A549 (cell line): Measurements from ENCODE around the gene OPCML. TPM values are rescaled to one million over a fixed set of nuclear protein-coding genes. Genes with fewer than 3 reads are reported as not detected.

ENCODE experiments used
- ATAC-seq, 2 experiments: fragments of 200-7000 bp in 1 of 2; fragments of >200 bp in 1 of 2; cut with Nextera tagmentation in 1 of 2; cut with Tn5 transposase in 1 of 2; 3 replicates each; pipeline versions ENCODE4 v1.8.0 to v1.9.1; 2018 to 2020; ENCODE audit warnings: mild to moderate bottlenecking in 1 of 2, moderate library complexity in 1 of 2
- CTCF ChIA-PET: fragments of 300-600 bp; sonication (Branson Sonifier 250); formaldehyde crosslinking; extraction: SDS; loops from one replicate; lab custom pipeline; 2021; ENCODE audit warnings: antibody characterized with exemption, inconsistent platforms; lab: Yijun Ruan, JAX
- POLR2A ChIA-PET: fragments of 350-600 bp; formaldehyde crosslinking; extraction: SDS; loops from one replicate; lab custom pipeline; 2021; ENCODE audit warnings: antibody characterized with exemption, inconsistent platforms; lab: Yijun Ruan, JAX
- DNase-seq, 2 experiments: peaks; one replicate each; pipeline versions ENCODE4 v3.0.0 to v3.0.0-alpha.2; 2011 to 2016; ENCODE audit warnings: low read depth in 1 of 2, low spot score in 1 of 2
- FAIRE-seq: peaks from 2 replicates; lab custom pipeline; 2011; peaks lifted over from hg19 to GRCh38; lab: Jason Lieb, UNC
- H3K27ac ChIP-seq, 2 experiments: fragments of >200 bp; sonication (Bioruptor Twin); formaldehyde crosslinking; 3 replicates each; pipeline ENCODE4 v1.5.1; 2016 to 2017
- H3K4me1 ChIP-seq: fragments of >200 bp; sonication (Bioruptor Twin); formaldehyde crosslinking; 3 replicates; pipeline ENCODE4 v1.6.1; 2016
- H3K4me2 ChIP-seq: fragments of >200 bp; sonication (Bioruptor Twin); formaldehyde crosslinking; 3 replicates; pipeline ENCODE4 v1.6.1; 2016
- H3K4me3 ChIP-seq: fragments of >200 bp; sonication (Bioruptor Twin); formaldehyde crosslinking; 3 replicates; pipeline ENCODE4 v1.5.1; 2016
- H3K9me3 ChIP-seq: fragments of >200 bp; sonication (Bioruptor Twin); formaldehyde crosslinking; 3 replicates; pipeline ENCODE4 v1.6.1; 2016
- ATOH8 ChIP-seq: fragments of 250-450 bp; sonication (Bioruptor Pico); IDR thresholded peaks from 2 replicates; pipeline ENCODE4 v1.5.0; 2020; ENCODE audit warnings: low read depth, mild to moderate bottlenecking, moderate library complexity
- BHLHE40 ChIP-seq: IDR thresholded peaks from 2 replicates; pipeline ENCODE4 v1.6.1; 2012; ENCODE audit warnings: low read depth, low read length, inconsistent platforms
- CBX2 ChIP-seq: fragments of 200-600 bp; sonication (generic); IDR thresholded peaks from 2 replicates; pipeline ENCODE4 v1.6.1; 2016; ENCODE audit warnings: low read depth, mild to moderate bottlenecking, borderline replicate concordance
- CBX8 ChIP-seq: fragments of 200-600 bp; sonication (generic); IDR thresholded peaks from 2 replicates; pipeline ENCODE4 v1.6.1; 2016
- CHD2 ChIP-seq: fragments of 150-350 bp; IDR thresholded peaks from 2 replicates; pipeline ENCODE4 v1.6.1; 2014; ENCODE audit warnings: low read length; ENCODE audit not compliant: partially characterized antibody
- CTCF ChIP-seq: fragments of >200 bp; sonication (Bioruptor Twin); formaldehyde crosslinking; IDR thresholded peaks from 3 replicates; pipeline ENCODE4 v1.5.1; 2016
- ESRRA ChIP-seq: fragments of 150-350 bp; IDR thresholded peaks from 2 replicates; pipeline ENCODE4 v1.6.1; 2014; ENCODE audit warnings: mild to moderate bottlenecking, low read length, borderline replicate concordance
- FOSB ChIP-seq: fragments of 250-450 bp; sonication (Bioruptor Pico); IDR thresholded peaks from 2 replicates; pipeline ENCODE4 v1.5.0; 2020; ENCODE audit warnings: mild to moderate bottlenecking, moderate library complexity
- FOXS1 ChIP-seq: fragments of 250-450 bp; sonication (Bioruptor Pico); IDR thresholded peaks from 2 replicates; pipeline ENCODE4 v1.5.0; 2020; ENCODE audit warnings: mild to moderate bottlenecking, moderate library complexity
- HDAC2 ChIP-seq: fragments of 200-600 bp; sonication (generic); IDR thresholded peaks from 2 replicates; pipeline ENCODE4 v1.6.1; 2016
- HEYL ChIP-seq: fragments of 250-450 bp; sonication (Bioruptor Pico); IDR thresholded peaks from 2 replicates; pipeline ENCODE4 v1.8.0; 2021; ENCODE audit warnings: mild to moderate bottlenecking, moderate library complexity
- HMGXB4 ChIP-seq: fragments of 250-450 bp; sonication (Bioruptor Pico); IDR thresholded peaks from 2 replicates; pipeline ENCODE4 v1.5.0; 2021; ENCODE audit warnings: mild to moderate bottlenecking, moderate library complexity, borderline replicate concordance
- MAZ ChIP-seq: fragments of 150-350 bp; IDR thresholded peaks from 2 replicates; pipeline ENCODE4 v1.6.1; 2014; ENCODE audit warnings: antibody characterized with exemption, low read depth, low read length, borderline replicate concordance
- NFE2L2 ChIP-seq: fragments of 150-350 bp; conservative IDR thresholded peaks from 2 replicates; pipeline ENCODE4 v1.6.1; 2014; ENCODE audit warnings: low read length
- NPAS2 ChIP-seq: fragments of 250-450 bp; sonication (Bioruptor Pico); IDR thresholded peaks from 2 replicates; pipeline ENCODE4 v1.8.0; 2022; ENCODE audit warnings: mild to moderate bottlenecking, moderate library complexity, borderline replicate concordance
- POLR2A ChIP-seq: IDR thresholded peaks from 2 replicates; pipeline ENCODE4 v1.6.1; 2012; ENCODE audit warnings: mild to moderate bottlenecking, low read length
- POLR2AphosphoS2 ChIP-seq: conservative IDR thresholded peaks from 2 replicates; pipeline ENCODE4 v1.6.1; 2012; ENCODE audit warnings: low read length, improper control_type of control experiment, inconsistent platforms
- RARB ChIP-seq: fragments of 250-450 bp; sonication (Bioruptor Pico); IDR thresholded peaks from 2 replicates; pipeline ENCODE4 v1.8.0; 2021; ENCODE audit warnings: mild to moderate bottlenecking, moderate library complexity
- SMC3 ChIP-seq: fragments of >200 bp; sonication (Bioruptor Twin); formaldehyde crosslinking; IDR thresholded peaks from 3 replicates; pipeline ENCODE4 v1.6.1; 2018; ENCODE audit warnings: inconsistent platforms
- SREBF2 ChIP-seq: fragments of 450-650 bp; IDR thresholded peaks from 2 replicates; pipeline ENCODE4 v1.6.1; 2014; ENCODE audit warnings: mild to moderate bottlenecking, moderate library complexity
- TFCP2L1 ChIP-seq: fragments of 250-450 bp; sonication (Bioruptor Pico); IDR thresholded peaks from 2 replicates; pipeline ENCODE4 v1.5.0; 2021; ENCODE audit warnings: mild to moderate bottlenecking
- USF2 ChIP-seq: fragments of 450-650 bp; IDR thresholded peaks from 2 replicates; pipeline ENCODE4 v1.6.1; 2014; ENCODE audit warnings: antibody characterized with exemption
- ZC3H11A ChIP-seq: fragments of 450-650 bp; IDR thresholded peaks from 2 replicates; pipeline ENCODE4 v1.6.1; 2014; ENCODE audit warnings: antibody characterized with exemption, mild to moderate bottlenecking
- ZFP36 ChIP-seq: fragments of 450-650 bp; IDR thresholded peaks from 2 replicates; pipeline ENCODE4 v1.6.1; 2014; ENCODE audit warnings: borderline replicate concordance; ENCODE audit not compliant: partially characterized antibody
- ZNF302 ChIP-seq: fragments of 250-450 bp; sonication (Bioruptor Pico); IDR thresholded peaks from 2 replicates; pipeline ENCODE4 v1.9.0; 2021; ENCODE audit warnings: inconsistent platforms, mild to moderate bottlenecking, moderate library complexity
- ZSCAN20 ChIP-seq: fragments of 250-450 bp; sonication (Bioruptor Pico); IDR thresholded peaks from 2 replicates; pipeline ENCODE4 v1.8.0; 2022; ENCODE audit warnings: mild to moderate bottlenecking, moderate library complexity
- WGBS: methylation state at CpG from one replicate; pipeline ENCODE4 v1.1.6; 2017; ENCODE audit errors: missing lambda C conversion rate; 5-methylcytosine and 5-hydroxymethylcytosine counted together
- polyA plus RNA-seq, 4 experiments: library from polyadenylated mRNA; depleted of rRNA in 3 of 4; stranded (reverse); fragments of >200 nt; fragmentation: RNase III in 1 of 4; extraction: RNeasy Plus Mini Kit Qiagen cat#74134 plus additional on column Dnase treatment in 1 of 4; gene quantifications; 2 replicates in 3 of 4; 3 replicates in 1 of 4; pipeline ENCODE4 v1.2.3, GENCODE V29; 2011 to 2017

The OPCML gene
- polyA plus RNA-seq, 2 of the 4 experiments (the other 2 are of a cell fraction): not detected

DNA sequence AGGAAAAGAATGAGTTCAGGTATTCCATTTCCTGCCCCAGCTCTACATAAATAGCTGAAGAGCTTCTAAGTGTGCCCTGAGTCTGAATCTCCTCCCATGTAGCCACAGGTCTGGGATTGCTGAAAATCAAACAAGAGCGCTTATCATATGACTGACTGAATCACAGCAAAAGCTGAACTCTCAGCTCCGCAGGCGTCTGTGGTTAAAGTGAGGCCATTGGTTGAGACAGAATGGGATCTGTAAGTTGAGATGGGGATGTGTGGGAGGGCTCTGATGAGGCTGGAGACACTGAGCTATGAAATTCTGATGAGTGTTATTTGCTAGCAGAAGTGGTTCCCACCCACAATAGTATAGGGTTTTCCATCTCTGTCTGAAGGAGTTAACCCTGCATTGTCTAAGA is 637.0 kb downstream of the OPCML start:
- ATAC-seq (no peak), DNase-seq (no peak), FAIRE-seq (no peak)
- H3K4me3 ChIP-seq: no peak overlapping the region
- H3K27ac ChIP-seq: no peak overlapping the region
- H3K9me3 ChIP-seq: no peaks in the 10 kb centered on the region
- WGBS: 32% methylated on average over 3 of the region's 3 CpGs
- ChIA-PET CTCF (no interaction called here), POLR2A (no interaction called here)
- H3K4me1 ChIP-seq: no peaks in the 10 kb centered on the region
- TF ChIP-seq HEYL: no peak
- TF ChIP-seq ZNF302 (CRISPR knock-in tag): no peak
- TF ChIP-seq TFCP2L1 (CRISPR knock-in tag): no peak
- no peak for TF ChIP-seq FOSB (CRISPR knock-in tag)
- no peak for TF ChIP-seq SMC3
- no peak for TF ChIP-seq ATOH8 (CRISPR knock-in tag)
- no peak for TF ChIP-seq POLR2A
- TF ChIP-seq CBX2: no peak
- no peak for TF ChIP-seq POLR2AphosphoS2
- TF ChIP-seq USF2: no peak
- TF ChIP-seq ZC3H11A: no peak
- no peak for TF ChIP-seq HDAC2
- no peak for TF ChIP-seq BHLHE40
- no peak for TF ChIP-seq SREBF2
- H3K4me2 ChIP-seq: no peak overlapping the region

DNA sequence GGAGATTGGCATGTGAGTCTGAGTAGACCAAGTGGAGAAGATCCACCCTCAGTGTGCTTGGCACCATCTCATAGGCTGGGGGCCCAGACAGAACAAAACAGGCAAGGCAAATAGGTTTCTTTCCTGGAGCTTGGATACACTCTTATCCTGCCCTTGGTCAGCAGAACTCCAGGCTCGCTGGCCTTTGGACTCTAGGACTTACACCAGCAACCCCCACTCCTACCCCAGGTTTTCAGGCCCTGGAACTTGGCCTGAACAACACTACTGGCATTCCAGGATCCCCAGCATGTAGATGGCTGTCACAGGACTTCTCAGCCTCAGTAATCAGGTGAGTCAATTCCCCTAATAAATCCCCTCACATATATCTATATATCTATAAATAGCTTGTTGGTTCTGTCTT is 637.7 kb downstream of the OPCML start:
- Histone ChIP-seq H3K4me1 (no peaks in the 10 kb centered on the region), H3K4me2 (no peak overlapping the region), H3K27ac (no peak overlapping the region), H3K9me3 (no peaks in the 10 kb centered on the region), H3K4me3 (no peak overlapping the region)
- DNase-seq: no peak
- POLR2A ChIA-PET: no interaction called here
- CTCF ChIA-PET: no interaction called here
- no peak for TF ChIP-seq RARB
- no peak for TF ChIP-seq CHD2
- TF ChIP-seq CTCF: no peak
- no peak for TF ChIP-seq CBX8
- TF ChIP-seq POLR2AphosphoS2: no peak
- no peak for TF ChIP-seq ZSCAN20 (CRISPR knock-in tag)
- no peak for TF ChIP-seq CBX2
- no peak for TF ChIP-seq FOXS1 (CRISPR knock-in tag)
- no peak for TF ChIP-seq HMGXB4 (CRISPR knock-in tag)
- no peak for TF ChIP-seq ESRRA
- TF ChIP-seq ZFP36: no peak
- no peak for TF ChIP-seq BHLHE40
- TF ChIP-seq NPAS2 (CRISPR knock-in tag): no peak
- TF ChIP-seq SREBF2: no peak
- TF ChIP-seq NFE2L2: no peak
- TF ChIP-seq MAZ: no peak
- WGBS: no CpG with 5 or more reads among the region's 1 CpG
- FAIRE-seq: no peak
- no peak for ATAC-seq
